ENCODE results near the gene KLHL2. TPM values are rescaled to one million over a fixed set of nuclear protein-coding genes. Genes with fewer than 3 reads are reported as not detected.

The KLHL2 gene
- total and polyA plus RNA-seq, 9 of the 15 experiments (the other 6 are each of a cell fraction or from before 2014, with no cell fraction given): 2.5 to 11.3 (median 6.1) TPM

DNA sequence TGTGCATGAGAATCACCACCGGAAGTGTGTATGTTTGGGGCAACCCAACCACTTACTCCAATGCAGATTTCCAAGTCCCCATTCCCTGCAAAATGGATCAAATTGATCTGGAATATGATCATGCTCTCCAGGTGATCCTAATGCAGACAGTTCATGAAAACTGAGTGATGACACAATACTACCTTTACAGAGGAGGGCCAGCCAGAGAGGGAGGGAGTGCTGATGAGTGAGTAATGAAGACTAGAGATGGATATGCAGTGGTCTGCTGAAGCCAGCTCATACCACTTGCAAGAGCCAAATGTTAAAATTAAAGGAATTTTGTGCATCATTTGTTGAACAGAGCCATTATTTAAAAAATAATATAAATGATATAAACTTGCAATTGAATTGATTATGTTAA is 161.2 kb downstream of the KLHL2 start:
- Histone ChIP-seq H4K20me1 (replicated peaks; ENCODE audit: control insufficient read depth, insufficient read depth, low read length) (no peaks in the 10 kb centered on the region), H3K4me1 (replicated peaks in 1 of 2; ENCODE audit: control insufficient read depth in 2 of 2, insufficient read depth in 2 of 2, low read length in 2 of 2) (no peaks in the 10 kb centered on the region; a peak in 1 of 5 replicates), H3K79me2 (ENCODE audit: control insufficient read depth, insufficient read depth, low read length) (no peaks in the 10 kb centered on the region), H3K27me3 (ENCODE audit: control insufficient read depth in 2 of 2, insufficient read depth in 2 of 2, low read length in 2 of 2) (no peaks in the 10 kb centered on the region), H3K4me2 (ENCODE audit: insufficient read depth, low read length) (no peak overlapping the region), H3K9ac (ENCODE audit: insufficient read depth in 1 of 2, low read depth in 2 of 2, low read length in 2 of 2) (no peak overlapping the region), H3K27ac (ENCODE audit: extremely low read depth, low read depth, low read length) (no peak overlapping the region), H3K9me3 (replicated peaks; ENCODE audit: control insufficient read depth, insufficient read depth, low read depth, low read length) (no peaks in the 10 kb centered on the region), H3K4me3 (no peak overlapping the region), H3K36me3 (ENCODE audit: control insufficient read depth, insufficient read depth, low read length) (no peaks in the 10 kb centered on the region), H2AFZ (ENCODE audit: low read depth, low read length) (no peak overlapping the region), H3K9me1 (ENCODE audit: control insufficient read depth, insufficient read depth, low read length) (no peaks in the 10 kb centered on the region)
- TF ChIP-seq, protein P1, sequence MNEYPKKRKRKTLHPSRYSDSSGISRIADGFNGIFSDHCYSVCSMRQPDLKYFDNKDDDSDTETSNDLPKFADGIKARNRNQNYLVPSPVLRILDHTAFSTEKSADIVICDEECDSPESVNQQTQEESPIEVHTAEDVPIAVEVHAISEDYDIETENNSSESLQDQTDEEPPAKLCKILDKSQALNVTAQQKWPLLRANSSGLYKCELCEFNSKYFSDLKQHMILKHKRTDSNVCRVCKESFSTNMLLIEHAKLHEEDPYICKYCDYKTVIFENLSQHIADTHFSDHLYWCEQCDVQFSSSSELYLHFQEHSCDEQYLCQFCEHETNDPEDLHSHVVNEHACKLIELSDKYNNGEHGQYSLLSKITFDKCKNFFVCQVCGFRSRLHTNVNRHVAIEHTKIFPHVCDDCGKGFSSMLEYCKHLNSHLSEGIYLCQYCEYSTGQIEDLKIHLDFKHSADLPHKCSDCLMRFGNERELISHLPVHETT (CRISPR knock-in tag; conservative IDR thresholded peaks at IDR 0.05 in 1 of 2, IDR thresholded peaks at IDR 0.05 in 1 of 2): no peak
- TF ChIP-seq NCOA6 (IDR thresholded peaks at IDR 0.05): no peak
- POLR2A ChIA-PET: interaction anchor here (0.6 to 1.0 kb wide), 2 partner anchors 9 to 80 kb away, joined by 3 read pairs; no protein-coding TSS in a partner anchor
- CTCF ChIA-PET (ENCODE audit: low intra/inter-chr PET ratio): no interaction called here
- FAIRE-seq (no peak), ATAC-seq (0 out of 3 replicates have a peak, but pooled peaks have one; percentile 32), DNase-seq (ENCODE audit: extremely low read depth in 1 of 4, low spot score in 3 of 4) (no peak)
- intact Hi-C loops (cut with micrococcal nuclease): no loop called here
- 18% methylated on average over 1 of the region's 1 CpG for WGBS (ENCODE audit: insufficient coverage, low coverage, missing lambda C conversion rate)
- in situ Hi-C loops (cut with MboI): no loop called here
- no TSS peak for BruUV-seq (replicated peaks)

DNA sequence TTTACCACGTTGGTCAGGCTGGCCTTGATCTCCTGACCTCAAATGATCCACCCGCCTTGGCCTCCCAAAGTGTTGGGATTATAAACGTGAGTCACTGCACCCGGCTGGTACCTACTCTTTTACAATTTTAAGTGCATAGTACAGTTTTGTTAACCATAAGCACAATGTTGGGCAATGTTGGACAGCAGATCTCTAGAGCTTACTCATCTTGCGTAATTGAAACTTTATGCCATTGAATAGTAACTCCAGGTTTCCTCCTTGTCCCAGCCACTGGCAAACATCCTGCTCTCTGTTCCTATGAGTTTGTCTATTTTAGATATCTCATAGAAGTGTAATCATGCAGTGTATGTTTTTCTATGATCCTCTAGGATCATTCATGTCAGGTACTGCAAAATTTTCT is 162.2 kb downstream of the KLHL2 start:
- H3K36me3 ChIP-seq (ENCODE audit: control insufficient read depth, insufficient read depth, low read length): no peaks in the 10 kb centered on the region
- intact Hi-C loops (cut with micrococcal nuclease): no loop called here
- no peaks in the 10 kb centered on the region for H3K9me1 ChIP-seq (ENCODE audit: control insufficient read depth, insufficient read depth, low read length)
- H3K9ac ChIP-seq (ENCODE audit: insufficient read depth in 1 of 2, low read depth in 2 of 2, low read length in 2 of 2): no peak overlapping the region
- ATAC-seq (no peak), FAIRE-seq (no peak), DNase-seq (ENCODE audit: extremely low read depth in 1 of 4, low spot score in 3 of 4) (no peak)
- H3K4me3 ChIP-seq: no peak overlapping the region
- no peak overlapping the region for H3K4me2 ChIP-seq (ENCODE audit: insufficient read depth, low read length)
- H2AFZ ChIP-seq (ENCODE audit: low read depth, low read length): no peak overlapping the region
- H4K20me1 ChIP-seq (replicated peaks; ENCODE audit: control insufficient read depth, insufficient read depth, low read length): no peaks in the 10 kb centered on the region
- POLR2A ChIA-PET: interaction anchor here (0.6 kb wide), 1 partner anchor 10 kb away, joined by 3 read pairs; no protein-coding TSS in a partner anchor
- CTCF ChIA-PET (ENCODE audit: low intra/inter-chr PET ratio): no interaction called here
- H3K79me2 ChIP-seq (ENCODE audit: control insufficient read depth, insufficient read depth, low read length): no peaks in the 10 kb centered on the region
- BruUV-seq (replicated peaks): no TSS peak
- H3K9me3 ChIP-seq (replicated peaks; ENCODE audit: control insufficient read depth, insufficient read depth, low read depth, low read length): no peaks in the 10 kb centered on the region
- no peaks in the 10 kb centered on the region for H3K27me3 ChIP-seq (ENCODE audit: control insufficient read depth in 2 of 2, insufficient read depth in 2 of 2, low read length in 2 of 2)
- 14% methylated on average over 4 of the region's 5 CpGs for WGBS (ENCODE audit: insufficient coverage, low coverage, missing lambda C conversion rate)
- in situ Hi-C loops (cut with MboI): no loop called here
- no peak overlapping the region for H3K27ac ChIP-seq (ENCODE audit: extremely low read depth, low read depth, low read length)
- H3K4me1 ChIP-seq (replicated peaks in 1 of 2; ENCODE audit: control insufficient read depth in 2 of 2, insufficient read depth in 2 of 2, low read length in 2 of 2): no peaks in the 10 kb centered on the region; a peak in 1 of 5 replicates
- peak; percentile 68 for TF ChIP-seq CEBPB (tag; IDR thresholded peaks at IDR 0.05)
- TF ChIP-seq ZFPM2 (CRISPR knock-in tag; IDR thresholded peaks at IDR 0.05): no peak
- no peak for TF ChIP-seq CEBPG (CRISPR knock-in tag; IDR thresholded peaks at IDR 0.05)
- 0 out of 4 replicates have a peak, but pooled peaks of 1 of the 2 experiments have one; percentile 18 for TF ChIP-seq CEBPG (tag; conservative IDR thresholded peaks at IDR 0.05 in 1 of 2, IDR thresholded peaks at IDR 0.05 in 1 of 2)
